GM23338 (cell line): Measurements from ENCODE around the gene DST.

ENCODE experiments used
- CTCF ChIP-seq, 2 experiments: fragments of 200-600 bp in 1 of 2; sonication (generic) in 1 of 2; conservative IDR thresholded peaks; 2 replicates each; pipeline versions ENCODE4 v1.5.1 to v1.6.1; 2016 to 2017; ENCODE audit warnings: antibody characterized with exemption in 2 of 2, low read depth in 2 of 2, mild to moderate bottlenecking in 2 of 2, moderate library complexity in 1 of 2
- EZH2 ChIP-seq: fragments of 200-600 bp; sonication (generic); IDR thresholded peaks from one replicate; pipeline ENCODE4 v1.8.0; 2017; ENCODE audit warnings: antibody characterized with exemption, mild to moderate bottlenecking, low read depth; ENCODE audit not compliant: unreplicated experiment
- EZH2phosphoT487 ChIP-seq: fragments of 200-600 bp; sonication (generic); IDR thresholded peaks from one replicate; pipeline ENCODE4 v1.8.1; 2018; ENCODE audit warnings: antibody characterized with exemption; ENCODE audit not compliant: unreplicated experiment
- POLR2AphosphoS5 ChIP-seq: IDR thresholded peaks from 2 replicates; pipeline ENCODE4 v1.6.1; 2016; ENCODE audit warnings: antibody characterized with exemption, low read depth
- REST ChIP-seq: IDR thresholded peaks from one replicate; pipeline ENCODE4 v1.6.1; 2018; ENCODE audit warnings: antibody characterized with exemption; ENCODE audit not compliant: unreplicated experiment
- STAT1 ChIP-seq: IDR thresholded peaks from one replicate; pipeline ENCODE4 v1.6.1; 2016; ENCODE audit warnings: antibody characterized with exemption; ENCODE audit not compliant: unreplicated experiment
- ZNF462 ChIP-seq: fragments of 250-450 bp; sonication (Bioruptor Pico); IDR thresholded peaks from 2 replicates; pipeline ENCODE4 v1.5.0; 2020; ENCODE audit warnings: mild to moderate bottlenecking, moderate library complexity

GRCh38 chr6:56450376-56450775 is 192.3 kb downstream of the DST start:
- TF ChIP-seq EZH2 (no peak), POLR2AphosphoS5 (no peak), CTCF (conservative IDR thresholded peaks at IDR 0.05; ENCODE audit: low read depth in 2 of 2) (no peak), REST (no peak), ZNF462 (CRISPR knock-in tag) (no peak), STAT1 (no peak), EZH2phosphoT487 (no peak)
